Thoracic aorta (tissue), 2 donors: ENCODE measurements around the gene PRPSAP2. TPM values are rescaled to one million over a fixed set of nuclear protein-coding genes. Genes with fewer than 3 reads are reported as not detected.

ENCODE experiments used
- ATAC-seq: fragments of 150-250 bp; one replicate; pipeline ENCODE4 v1.8.0; 2017; ENCODE audit warnings: low read depth; ENCODE audit not compliant: insufficient number of reproducible peaks, low FRiP score
- DNase-seq: peaks from one replicate; pipeline ENCODE4 v3.0.0-alpha.2; 2020; ENCODE audit warnings: low spot score
- H3K27ac ChIP-seq, 2 donors: fragments of 200-600 bp; sonication (generic); 1 replicate in 1 of 2; 2 replicates in 1 of 2; pipeline ENCODE4 v1.5.1; 2016; ENCODE audit warnings: mild to moderate bottlenecking in 2 of 2, moderate library complexity in 2 of 2
- H3K27me3 ChIP-seq: fragments of 200-600 bp; sonication (generic); replicated peaks from 2 replicates; pipeline ENCODE4 v1.6.0; 2016; ENCODE audit warnings: mild to moderate bottlenecking; ENCODE audit not compliant: insufficient read depth
- H3K36me3 ChIP-seq: fragments of 200-600 bp; sonication (generic); one replicate; pipeline ENCODE4 v1.5.1; 2016
- H3K4me1 ChIP-seq, 2 donors: fragments of 200-600 bp; sonication (generic); 1 replicate in 1 of 2; 2 replicates in 1 of 2; pipeline versions ENCODE4 v1.5.1 to v1.6.0; 2016; ENCODE audit warnings: low read depth in 2 of 2, mild to moderate bottlenecking in 1 of 2; ENCODE audit not compliant: control insufficient read depth in 1 of 2
- H3K4me3 ChIP-seq: fragments of 200-600 bp; sonication (generic); 2 replicates; pipeline ENCODE4 v1.5.1; 2016; ENCODE audit warnings: mild to moderate bottlenecking
- H3K9me3 ChIP-seq: fragments of 200-600 bp; sonication (generic); 2 replicates; pipeline ENCODE4 v1.5.1; 2016
- CTCF ChIP-seq: fragments of 200-600 bp; sonication (generic); IDR thresholded peaks from one replicate; pipeline ENCODE4 v1.5.1; 2019; ENCODE audit warnings: antibody characterized with exemption
- total RNA-seq, 2 donors: library from RNA; depleted of rRNA; stranded (reverse); fragments of >200 nt; gene quantifications; one replicate each; pipeline versions ENCODE4 v1.1.0 to v1.2.3, GENCODE V29; 2016

PRPSAP2 gene
- total RNA-seq, 2 donors from 2014 or later, result 21.3 to 26.9 TPM

DNA sequence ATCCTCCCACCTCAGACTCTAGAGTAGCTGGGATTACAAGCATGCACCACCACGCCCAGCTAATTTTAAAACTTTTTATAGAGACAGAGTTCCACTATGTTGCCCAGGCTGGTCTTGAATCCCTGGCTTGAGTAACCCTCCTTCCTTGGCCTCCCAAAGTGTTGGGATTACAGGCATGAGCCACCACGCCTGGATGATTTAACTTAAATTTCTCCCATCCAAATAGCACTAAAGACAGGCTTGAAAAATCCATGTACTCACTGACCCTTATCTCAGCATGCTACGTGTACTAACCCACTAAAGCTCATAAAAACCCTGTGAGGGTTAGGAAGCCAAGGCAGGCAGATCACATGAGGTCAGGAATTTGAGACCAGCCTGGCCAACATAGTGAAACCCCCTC is 98.7 kb downstream of the PRPSAP2 start:
- no peaks in the 10 kb centered on the region for H3K36me3 ChIP-seq
- no peaks in the 10 kb centered on the region for H3K27me3 ChIP-seq
- no peak for TF ChIP-seq CTCF
- H3K4me3 ChIP-seq, result no peak overlapping the region
- H3K4me1 ChIP-seq, result no peaks in the 10 kb centered on the region
- ATAC-seq (no peak), DNase-seq (no peak)
- H3K27ac ChIP-seq, result no peak overlapping the region
- no peaks in the 10 kb centered on the region for H3K9me3 ChIP-seq

GRCh38 chr17:18957831-18958230 is 99.9 kb downstream of the PRPSAP2 start:
- Histone ChIP-seq H3K27me3 (no peaks in the 10 kb centered on the region), H3K27ac (no peak overlapping the region), H3K36me3 (no peaks in the 10 kb centered on the region), H3K4me3 (no peak overlapping the region), H3K4me1 (no peaks in the 10 kb centered on the region), H3K9me3 (no peaks in the 10 kb centered on the region)
- no peak for DNase-seq
- TF ChIP-seq CTCF, result no peak
- no peak for ATAC-seq

DNA sequence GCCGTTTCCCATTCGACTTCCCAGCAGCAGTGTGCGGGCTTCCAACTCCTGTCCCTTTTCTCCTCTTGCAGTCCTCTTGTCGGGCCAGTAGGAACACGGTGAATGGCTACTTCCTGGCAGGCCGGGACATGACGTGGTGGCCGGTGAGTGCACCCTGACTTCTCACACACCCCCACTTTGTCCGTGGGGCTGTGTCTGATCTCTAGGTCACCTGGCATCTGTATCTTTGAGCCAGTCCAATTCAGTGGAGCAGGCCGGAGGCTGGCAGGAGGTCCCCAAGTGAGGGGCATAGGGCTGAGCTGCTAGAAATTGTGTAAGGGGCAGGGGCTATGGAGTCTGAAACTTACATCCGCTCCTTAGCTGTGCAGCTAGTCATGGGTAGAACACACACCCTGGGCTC is 100.7 kb downstream of the PRPSAP2 start:
- Histone ChIP-seq H3K36me3 (no peaks in the 10 kb centered on the region), H3K4me3 (no peak overlapping the region), H3K27me3 (no peaks in the 10 kb centered on the region), H3K9me3 (no peaks in the 10 kb centered on the region), H3K27ac (no peak overlapping the region), H3K4me1 (no peaks in the 10 kb centered on the region)
- ATAC-seq, result no peak
- DNase-seq, result no peak
- no peak for TF ChIP-seq CTCF

- DNase-seq, result no peak
- no peaks in the 10 kb centered on the region for H3K27me3 ChIP-seq
- no peak for ATAC-seq
Measured at GRCh38 chr17:18959071-18959844, 101.3 kb downstream of the PRPSAP2 start.

GRCh38 chr17:18959845-18960240 is 101.9 kb downstream of the PRPSAP2 start:
- H3K36me3 ChIP-seq, result no peaks in the 10 kb centered on the region
- no peak overlapping the region for H3K27ac ChIP-seq
- no peaks in the 10 kb centered on the region for H3K27me3 ChIP-seq
- no peaks in the 10 kb centered on the region for H3K4me1 ChIP-seq
- ATAC-seq (no peak), DNase-seq (no peak)
- H3K4me3 ChIP-seq, result no peak overlapping the region
- no peak for TF ChIP-seq CTCF
- no peaks in the 10 kb centered on the region for H3K9me3 ChIP-seq

More at GRCh38 chr17:18959071-18959844, 101.3 kb downstream of the PRPSAP2 start:
- no peak overlapping the region for H3K27ac ChIP-seq
- H3K4me1 ChIP-seq, result no peaks in the 10 kb centered on the region
- no peaks in the 10 kb centered on the region for H3K36me3 ChIP-seq
- H3K9me3 ChIP-seq, result no peaks in the 10 kb centered on the region
- no peak for TF ChIP-seq CTCF
- no peak overlapping the region for H3K4me3 ChIP-seq
